ENCODE measurements around the gene CCNYL1. TPM values are rescaled to one million over a fixed set of nuclear protein-coding genes. Genes with fewer than 3 reads are reported as not detected.
A peak's percentile ranks its signal among the peaks of the same experiment; 100 is the strongest.

The CCNYL1 gene
- total and polyA plus RNA-seq, 5 donors from 2014 or later: 0.81 to 13.1 (median 1.1) TPM

- Histone ChIP-seq H3K9me3 (ENCODE audit: control insufficient read depth in 2 of 2, low read length in 2 of 2) (no peaks in the 10 kb centered on the region), H3K27ac (ENCODE audit: insufficient read depth, low read length, poor library complexity, severe bottlenecking) (no peak overlapping the region), H3K4me3 (ENCODE audit: low read depth, low read length) (no peak overlapping the region), H3K27me3 (ENCODE audit: control insufficient read depth, insufficient read depth, low read length) (no peaks in the 10 kb centered on the region), H3K36me3 (ENCODE audit: control insufficient read depth, insufficient read depth, low read length) (no peaks in the 10 kb centered on the region), H3K4me1 (ENCODE audit: control insufficient read depth, insufficient read depth, low read length, poor library complexity, severe bottlenecking) (no peaks in the 10 kb centered on the region)
- H3K27ac Mint-ChIP-seq: no peak overlapping the region
- no peak overlapping the region for H3K4me3 Mint-ChIP-seq
- no peaks in the 10 kb centered on the region for H3K9me3 Mint-ChIP-seq
- DNase-seq: no peak
- no peaks in the 10 kb centered on the region for H3K4me1 Mint-ChIP-seq
- no peak for ATAC-seq (ENCODE audit: low read depth in 2 of 2)
- no peaks in the 10 kb centered on the region for H3K36me3 Mint-ChIP-seq
- peaks cover 4% of the 10 kb centered on the region for H3K27me3 Mint-ChIP-seq
These were observed 13.1 kb upstream of the CCNYL1 start for GRCh38 chr2:207698301-207698700.

GRCh38 chr2:207704078-207704477 lies 7.4 kb upstream of the CCNYL1 start:
- DNase-seq (no peak), ATAC-seq (ENCODE audit: low read depth in 2 of 2) (no peak)
- H3K4me3 ChIP-seq (ENCODE audit: low read depth, low read length): no peak overlapping the region
- Mint-ChIP-seq H3K4me1 (no peaks in the 10 kb centered on the region), H3K27me3 (peaks cover 11% of the 10 kb centered on the region), H3K27ac (no peak overlapping the region), H3K4me3 (no peak overlapping the region), H3K9me3 (no peaks in the 10 kb centered on the region), H3K36me3 (no peaks in the 10 kb centered on the region)
- H3K9me3 ChIP-seq (ENCODE audit: control insufficient read depth in 2 of 2, low read length in 2 of 2): no peaks in the 10 kb centered on the region
- no peaks in the 10 kb centered on the region for H3K36me3 ChIP-seq (ENCODE audit: control insufficient read depth, insufficient read depth, low read length)
- peaks cover 2% of the 10 kb centered on the region for H3K27me3 ChIP-seq (ENCODE audit: control insufficient read depth, insufficient read depth, low read length)
- no peaks in the 10 kb centered on the region for H3K4me1 ChIP-seq (ENCODE audit: control insufficient read depth, insufficient read depth, low read length, poor library complexity, severe bottlenecking)
- H3K27ac ChIP-seq (ENCODE audit: insufficient read depth, low read length, poor library complexity, severe bottlenecking): no peak overlapping the region

GRCh38 chr2:207704671-207705070 lies 6.8 kb upstream of the CCNYL1 start:
- DNase-seq: no peak
- peaks cover 11% of the 10 kb centered on the region for H3K27me3 Mint-ChIP-seq
- H3K9me3 ChIP-seq (ENCODE audit: control insufficient read depth in 2 of 2, low read length in 2 of 2): no peaks in the 10 kb centered on the region
- no peak overlapping the region for H3K4me3 ChIP-seq (ENCODE audit: low read depth, low read length)
- H3K4me1 Mint-ChIP-seq: no peaks in the 10 kb centered on the region
- H3K36me3 Mint-ChIP-seq: no peaks in the 10 kb centered on the region
- H3K27ac ChIP-seq (ENCODE audit: insufficient read depth, low read length, poor library complexity, severe bottlenecking): no peak overlapping the region
- H3K4me1 ChIP-seq (ENCODE audit: control insufficient read depth, insufficient read depth, low read length, poor library complexity, severe bottlenecking): no peaks in the 10 kb centered on the region
- H3K36me3 ChIP-seq (ENCODE audit: control insufficient read depth, insufficient read depth, low read length): no peaks in the 10 kb centered on the region
- H3K4me3 Mint-ChIP-seq: no peak overlapping the region
- H3K27me3 ChIP-seq (ENCODE audit: control insufficient read depth, insufficient read depth, low read length): peaks cover 2% of the 10 kb centered on the region
- H3K9me3 Mint-ChIP-seq: no peaks in the 10 kb centered on the region
- ATAC-seq (ENCODE audit: low read depth in 2 of 2): no peak
- H3K27ac Mint-ChIP-seq: no peak overlapping the region

- peak overlapping the region in 2 of 4 donors; percentile 48 to 77 for H3K4me3 Mint-ChIP-seq
- ATAC-seq (ENCODE audit: low read depth in 2 of 2): no peak
- H3K36me3 Mint-ChIP-seq: no peaks in the 10 kb centered on the region
These were observed 4.2 kb upstream of the CCNYL1 start for GRCh38 chr2:207706936-207707860.

GRCh38 chr2:207711750-207712530 lies 500 bp downstream of the CCNYL1 start:
- Mint-ChIP-seq H3K9me3 (no peaks in the 10 kb centered on the region), H3K4me3 (peak overlapping the region; percentile 91 to 99 (median 96)), H3K36me3 (no peaks in the 10 kb centered on the region), H3K27ac (peak overlapping the region; percentile 91 to 96 (median 94)), H3K27me3 (peaks cover 18% of the 10 kb centered on the region), H3K4me1 (peaks cover 4 to 43% (median 25%) of the 10 kb centered on the region in 4 donors)
- peak; percentile 14 to 22 for ATAC-seq (ENCODE audit: low read depth in 2 of 2)
- Histone ChIP-seq H3K27me3 (ENCODE audit: control insufficient read depth, insufficient read depth, low read length) (peaks cover 2% of the 10 kb centered on the region), H3K9me3 (ENCODE audit: control insufficient read depth in 2 of 2, low read length in 2 of 2) (no peaks in the 10 kb centered on the region), H3K4me1 (ENCODE audit: control insufficient read depth, insufficient read depth, low read length, poor library complexity, severe bottlenecking) (peaks cover 22% of the 10 kb centered on the region), H3K36me3 (ENCODE audit: control insufficient read depth, insufficient read depth, low read length) (no peaks in the 10 kb centered on the region), H3K4me3 (ENCODE audit: low read depth, low read length) (peak overlapping the region; percentile 86), H3K27ac (ENCODE audit: insufficient read depth, low read length, poor library complexity, severe bottlenecking) (peak overlapping the region; percentile 72)
- peak in 2 of 3 donors; percentile 58 to 79 for DNase-seq

More at GRCh38 chr2:207706936-207707860, 4.2 kb upstream of the CCNYL1 start:
- Mint-ChIP-seq H3K27me3 (peaks cover 21% of the 10 kb centered on the region), H3K9me3 (no peaks in the 10 kb centered on the region), H3K27ac (no peak overlapping the region), H3K4me1 (peaks cover 0 to 7% (median 3%) of the 10 kb centered on the region in 4 donors)
- Histone ChIP-seq H3K4me1 (ENCODE audit: control insufficient read depth, insufficient read depth, low read length, poor library complexity, severe bottlenecking) (peaks cover 5% of the 10 kb centered on the region), H3K36me3 (ENCODE audit: control insufficient read depth, insufficient read depth, low read length) (no peaks in the 10 kb centered on the region), H3K9me3 (ENCODE audit: control insufficient read depth in 2 of 2, low read length in 2 of 2) (no peaks in the 10 kb centered on the region), H3K27me3 (ENCODE audit: control insufficient read depth, insufficient read depth, low read length) (peaks cover 2% of the 10 kb centered on the region), H3K27ac (ENCODE audit: insufficient read depth, low read length, poor library complexity, severe bottlenecking) (no peak overlapping the region), H3K4me3 (ENCODE audit: low read depth, low read length) (no peak overlapping the region)
- no peak for DNase-seq

- Histone ChIP-seq H3K4me1 (ENCODE audit: control insufficient read depth, insufficient read depth, low read length, poor library complexity, severe bottlenecking) (peaks cover 19% of the 10 kb centered on the region), H3K36me3 (ENCODE audit: control insufficient read depth, insufficient read depth, low read length) (no peaks in the 10 kb centered on the region), H3K4me3 (ENCODE audit: low read depth, low read length) (no peak overlapping the region), H3K27me3 (ENCODE audit: control insufficient read depth, insufficient read depth, low read length) (no peaks in the 10 kb centered on the region), H3K27ac (ENCODE audit: insufficient read depth, low read length, poor library complexity, severe bottlenecking) (no peak overlapping the region), H3K9me3 (ENCODE audit: control insufficient read depth in 2 of 2, low read length in 2 of 2) (no peaks in the 10 kb centered on the region)
- Mint-ChIP-seq H3K27me3 (peaks cover 3% of the 10 kb centered on the region), H3K4me3 (no peak overlapping the region), H3K4me1 (peaks cover 8 to 53% (median 34%) of the 10 kb centered on the region in 4 donors), H3K36me3 (peaks cover 6% of the 10 kb centered on the region), H3K27ac (peak overlapping the region in 1 of 3 donors; percentile 12), H3K9me3 (no peaks in the 10 kb centered on the region)
- ATAC-seq (ENCODE audit: low read depth in 2 of 2): no peak
- no peak for DNase-seq
These were observed 4.6 kb downstream of the CCNYL1 start for GRCh38 chr2:207716056-207716455.

- Mint-ChIP-seq H3K4me1 (peaks cover 8 to 53% (median 34%) of the 10 kb centered on the region in 4 donors), H3K27ac (no peak overlapping the region), H3K36me3 (peaks cover 6% of the 10 kb centered on the region), H3K27me3 (no peaks in the 10 kb centered on the region), H3K9me3 (no peaks in the 10 kb centered on the region), H3K4me3 (no peak overlapping the region)
- H3K9me3 ChIP-seq (ENCODE audit: control insufficient read depth in 2 of 2, low read length in 2 of 2): no peaks in the 10 kb centered on the region
- H3K27me3 ChIP-seq (ENCODE audit: control insufficient read depth, insufficient read depth, low read length): no peaks in the 10 kb centered on the region
- no peak overlapping the region for H3K4me3 ChIP-seq (ENCODE audit: low read depth, low read length)
- no peaks in the 10 kb centered on the region for H3K36me3 ChIP-seq (ENCODE audit: control insufficient read depth, insufficient read depth, low read length)
- ATAC-seq (ENCODE audit: low read depth in 2 of 2) (no peak), DNase-seq (no peak)
- H3K27ac ChIP-seq (ENCODE audit: insufficient read depth, low read length, poor library complexity, severe bottlenecking): no peak overlapping the region
- H3K4me1 ChIP-seq (ENCODE audit: control insufficient read depth, insufficient read depth, low read length, poor library complexity, severe bottlenecking): peaks cover 5% of the 10 kb centered on the region
These were observed 7.1 kb downstream of the CCNYL1 start for GRCh38 chr2:207718521-207718920.

Measured in CD4-positive, CD25-positive, alpha-beta regulatory T cell (primary cell).